Tibial artery (tissue), 4 donors: ENCODE measurements around the gene OTOG.
A peak's percentile ranks its signal among the peaks of the same experiment; 100 is the strongest.

Experiments
- DNase-seq, 2 donors: peaks; one replicate each; pipeline ENCODE4 v3.0.0-alpha.2; 2019
- H3K27ac ChIP-seq, 2 donors: fragments of 200-600 bp; sonication (generic) in 1 of 2; 1 replicate in 1 of 2; 2 replicates in 1 of 2; pipeline ENCODE4 v1.5.1; 2018 to 2019; ENCODE audit warnings: mild to moderate bottlenecking in 1 of 2
- H3K27me3 ChIP-seq, 2 donors: fragments of 200-600 bp; sonication (generic) in 1 of 2; one replicate each; pipeline versions ENCODE4 v1.5.1 to v1.6.0; 2016 to 2019
- H3K36me3 ChIP-seq, 3 donors: fragments of 200-600 bp; sonication (generic) in 2 of 3; one replicate each; pipeline ENCODE4 v1.5.1; 2016 to 2019; ENCODE audit warnings: mild to moderate bottlenecking in 2 of 3
- H3K4me1 ChIP-seq, 4 donors: fragments of 200-600 bp; sonication (generic) in 2 of 4; 1 replicate in 3 of 4; 2 replicates in 1 of 4; pipeline ENCODE4 v1.5.1; 2016 to 2019
- H3K4me3 ChIP-seq, 2 donors: fragments of 200-600 bp; sonication (generic) in 1 of 2; 1 replicate in 1 of 2; 2 replicates in 1 of 2; pipeline ENCODE4 v1.5.1; 2018 to 2019; ENCODE audit warnings: mild to moderate bottlenecking in 2 of 2
- H3K9me3 ChIP-seq, 3 donors: fragments of 200-600 bp; sonication (generic) in 1 of 3; one replicate each; pipeline ENCODE4 v1.5.1; 2016 to 2019
- intact Hi-C: fragments of 100-400 bp; cut with DNase I; formaldehyde crosslinking; loops from one replicate; pipeline ENCODE4 v1.15.0; 2023; ENCODE audit warnings: low total_unique reads
- TF ChIP-seq, protein P1 (sequence below), 2 experiments: fragments of 200-600 bp in 1 of 2; fragments of 450-650 bp in 1 of 2; IDR thresholded peaks; one replicate each; pipeline ENCODE4 v1.5.1; 2017 to 2019; ENCODE audit warnings: antibody characterized with exemption in 2 of 2, mild to moderate bottlenecking in 1 of 2, moderate library complexity in 1 of 2

OTOG gene

DNA sequence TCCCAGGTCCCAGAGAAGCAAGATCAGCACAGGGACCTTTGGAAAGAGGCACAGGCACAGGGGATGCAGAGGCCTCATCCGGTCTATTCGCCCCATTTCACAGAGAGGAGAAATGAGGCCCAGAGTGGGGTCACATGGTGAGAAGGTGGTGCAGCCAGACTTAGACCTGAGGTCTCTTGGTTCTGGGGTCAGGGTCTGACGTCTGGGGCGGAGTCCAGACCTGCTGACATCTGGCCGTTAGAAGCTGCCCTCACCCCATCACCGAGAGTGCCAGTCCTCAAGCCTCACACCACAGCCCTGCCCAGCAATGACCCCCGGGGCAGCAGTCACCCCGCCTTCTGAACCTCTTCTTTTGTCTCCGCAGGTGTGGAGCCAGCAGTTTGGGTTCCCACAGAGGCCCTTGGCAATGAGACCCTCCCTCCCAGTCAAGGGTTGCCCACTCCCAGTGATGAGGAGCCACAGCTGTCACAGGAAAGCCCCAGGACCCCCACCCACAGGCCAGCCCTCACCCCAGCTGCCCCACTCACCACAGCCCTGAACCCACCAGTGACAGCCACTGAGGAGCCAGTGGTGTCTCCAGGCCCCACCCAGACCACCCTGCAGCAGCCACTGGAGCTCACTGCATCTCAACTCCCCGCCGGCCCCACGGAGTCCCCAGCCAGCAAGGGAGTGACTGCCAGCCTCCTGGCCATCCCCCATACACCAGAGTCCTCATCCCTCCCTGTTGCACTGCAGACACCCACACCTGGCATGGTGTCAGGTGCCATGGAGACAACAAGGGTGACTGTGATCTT, 62.4 kb downstream of the OTOG start:
- no peak overlapping the region for H3K27ac ChIP-seq
- intact Hi-C loops, result loop anchor here (10.0 kb wide), 1 partner anchor 365 kb away; no protein-coding TSS in a partner anchor
- H3K9me3 ChIP-seq, result no peaks in the 10 kb centered on the region
- DNase-seq, result peak in 1 of 2 donors; percentile 64
- TF ChIP-seq, protein P1, sequence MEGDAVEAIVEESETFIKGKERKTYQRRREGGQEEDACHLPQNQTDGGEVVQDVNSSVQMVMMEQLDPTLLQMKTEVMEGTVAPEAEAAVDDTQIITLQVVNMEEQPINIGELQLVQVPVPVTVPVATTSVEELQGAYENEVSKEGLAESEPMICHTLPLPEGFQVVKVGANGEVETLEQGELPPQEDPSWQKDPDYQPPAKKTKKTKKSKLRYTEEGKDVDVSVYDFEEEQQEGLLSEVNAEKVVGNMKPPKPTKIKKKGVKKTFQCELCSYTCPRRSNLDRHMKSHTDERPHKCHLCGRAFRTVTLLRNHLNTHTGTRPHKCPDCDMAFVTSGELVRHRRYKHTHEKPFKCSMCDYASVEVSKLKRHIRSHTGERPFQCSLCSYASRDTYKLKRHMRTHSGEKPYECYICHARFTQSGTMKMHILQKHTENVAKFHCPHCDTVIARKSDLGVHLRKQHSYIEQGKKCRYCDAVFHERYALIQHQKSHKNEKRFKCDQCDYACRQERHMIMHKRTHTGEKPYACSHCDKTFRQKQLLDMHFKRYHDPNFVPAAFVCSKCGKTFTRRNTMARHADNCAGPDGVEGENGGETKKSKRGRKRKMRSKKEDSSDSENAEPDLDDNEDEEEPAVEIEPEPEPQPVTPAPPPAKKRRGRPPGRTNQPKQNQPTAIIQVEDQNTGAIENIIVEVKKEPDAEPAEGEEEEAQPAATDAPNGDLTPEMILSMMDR (IDR thresholded peaks at IDR 0.05), result no peak
- H3K4me1 ChIP-seq, result no peaks in the 10 kb centered on the region
- H3K27me3 ChIP-seq, result peaks cover 0 to 25% of the 10 kb centered on the region in 2 donors
- H3K36me3 ChIP-seq, result no peaks in the 10 kb centered on the region
- H3K4me3 ChIP-seq, result no peak overlapping the region

GRCh38 chr11:17610085-17610894, 63.2 kb downstream of the OTOG start:
- no peak overlapping the region for H3K27ac ChIP-seq
- no peaks in the 10 kb centered on the region for H3K9me3 ChIP-seq
- H3K4me3 ChIP-seq, result no peak overlapping the region
- no peaks in the 10 kb centered on the region for H3K36me3 ChIP-seq
- TF ChIP-seq, protein P1 (IDR thresholded peaks at IDR 0.05), result no peak
- peak in 1 of 2 donors; percentile 62 for DNase-seq
- no peaks in the 10 kb centered on the region for H3K4me1 ChIP-seq
- peaks cover 0 to 25% of the 10 kb centered on the region in 2 donors for H3K27me3 ChIP-seq
- intact Hi-C loops, result no loop called here

DNA sequence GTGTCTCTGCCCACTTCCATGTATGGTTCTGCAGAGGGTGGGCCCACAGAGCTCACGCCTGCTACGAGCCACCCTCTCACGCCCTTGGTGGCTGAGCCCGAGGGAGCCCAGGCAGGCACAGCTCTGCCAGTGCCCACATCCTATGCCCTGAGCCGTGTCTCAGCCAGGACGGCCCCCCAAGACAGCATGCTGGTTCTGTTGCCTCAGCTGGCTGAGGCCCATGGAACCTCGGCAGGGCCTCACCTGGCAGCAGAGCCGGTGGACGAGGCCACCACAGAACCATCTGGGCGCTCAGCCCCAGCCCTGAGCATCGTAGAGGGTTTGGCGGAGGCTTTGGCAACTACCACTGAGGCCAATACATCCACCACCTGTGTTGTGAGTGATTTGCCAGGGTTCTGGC, 64.0 kb downstream of the OTOG start:
- Histone ChIP-seq H3K9me3 (no peaks in the 10 kb centered on the region), H3K27me3 (peaks cover 0 to 25% of the 10 kb centered on the region in 2 donors), H3K4me3 (no peak overlapping the region), H3K36me3 (no peaks in the 10 kb centered on the region), H3K27ac (no peak overlapping the region), H3K4me1 (no peaks in the 10 kb centered on the region)
- TF ChIP-seq, protein P1 (IDR thresholded peaks at IDR 0.05), result no peak
- intact Hi-C loops, result no loop called here
- no peak for DNase-seq

DNA sequence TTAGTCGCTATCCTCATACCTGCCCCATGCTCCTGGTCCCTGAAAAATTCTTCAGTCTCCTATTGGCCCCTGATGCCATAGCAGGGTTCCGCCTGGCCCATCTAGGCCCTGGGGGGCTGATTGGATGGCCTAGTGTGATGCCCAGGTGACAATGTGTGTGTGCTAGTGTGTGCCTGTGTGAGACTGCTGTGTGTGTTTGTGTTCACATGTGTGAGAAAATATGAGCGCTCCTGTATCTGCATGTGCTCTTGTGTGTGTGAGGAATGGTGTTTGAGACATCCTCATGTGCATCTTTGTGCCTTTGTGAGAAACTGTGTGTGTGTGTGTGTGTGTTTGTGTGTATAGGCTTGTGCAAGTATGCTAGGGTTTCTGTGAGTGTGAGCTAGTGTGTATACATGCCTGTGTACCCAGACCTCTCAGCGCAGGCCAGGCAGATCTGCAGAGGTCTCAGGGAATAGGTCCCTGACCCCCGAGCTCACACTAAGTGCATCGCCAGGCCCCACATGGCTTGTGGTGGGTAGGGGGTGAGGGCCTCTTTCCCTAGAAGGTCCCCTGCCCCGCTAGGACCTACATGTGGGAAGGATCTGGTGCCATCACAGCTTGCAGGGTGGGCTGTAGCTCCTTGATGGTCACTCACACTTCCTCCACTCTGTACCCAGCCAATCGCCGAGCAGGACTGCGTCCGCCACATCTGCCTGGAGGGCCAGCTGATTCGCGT, 64.6 kb downstream of the OTOG start:
- no peak overlapping the region for H3K4me3 ChIP-seq
- H3K27ac ChIP-seq, result no peak overlapping the region
- DNase-seq, result no peak
- intact Hi-C loops, result no loop called here
- no peaks in the 10 kb centered on the region for H3K9me3 ChIP-seq
- no peaks in the 10 kb centered on the region for H3K36me3 ChIP-seq
- peaks cover 0 to 25% of the 10 kb centered on the region in 2 donors for H3K27me3 ChIP-seq
- H3K4me1 ChIP-seq, result no peaks in the 10 kb centered on the region
- TF ChIP-seq, protein P1 (IDR thresholded peaks at IDR 0.05), result no peak
